ENCODE data around the gene SCYGR7.

GRCh38 chr2:227724394-227725039 lies 3.6 kb upstream of the SCYGR7 start, which contains the start of gene SCYGR6:
- no peak for TF ChIP-seq CTCF (IDR thresholded peaks at IDR 0.05; ENCODE audit: poor library complexity)
- no peak for TF ChIP-seq EZH2 (IDR thresholded peaks at IDR 0.05; ENCODE audit: borderline replicate concordance)

All from hepatocyte (in vitro differentiated cells).